Activated T-cell treated with anti-CD3 and anti-CD28 coated beads, Interleukin-2, amount 50 U/mL, for 1 hour (primary cell): ENCODE data around the gene RPS19.

ENCODE experiments used
- DNase-seq: peaks from one replicate; pipeline ENCODE4 v3.0.0-alpha.2; 2020

RPS19 gene

DNA sequence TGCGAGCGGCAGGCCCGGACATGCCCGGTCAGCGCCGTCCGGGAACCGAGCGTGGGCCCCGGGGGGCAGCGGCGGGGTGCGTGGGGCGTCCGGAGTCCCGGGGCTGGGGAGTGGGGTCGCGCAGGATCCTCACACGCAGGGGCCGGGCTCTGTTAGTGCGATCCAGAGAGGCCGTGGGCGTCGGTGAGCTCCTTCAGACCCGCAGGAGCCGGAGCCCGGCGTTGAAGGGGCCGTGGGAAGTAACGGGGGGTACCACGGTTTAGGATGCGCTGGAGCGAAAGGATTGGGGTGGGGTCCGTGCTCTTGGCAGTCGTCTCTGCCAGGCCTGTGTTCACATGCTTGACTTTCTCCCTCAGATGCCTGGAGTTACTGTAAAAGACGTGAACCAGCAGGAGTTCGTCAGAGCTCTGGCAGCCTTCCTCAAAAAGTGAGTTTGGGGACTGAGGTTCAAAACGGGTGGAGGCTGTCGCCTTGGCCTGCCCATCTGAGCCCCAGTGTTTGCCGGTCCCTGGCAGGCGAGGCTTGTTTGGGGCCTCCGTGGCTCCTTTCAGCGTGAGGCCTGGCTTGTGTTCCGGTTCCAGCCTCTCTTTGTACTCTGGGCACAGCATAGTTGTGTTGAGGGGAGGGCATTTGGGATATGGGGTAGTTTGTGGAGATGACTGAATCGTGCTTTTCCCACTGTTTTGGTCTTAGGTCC lies 512 bp downstream of the RPS19 start:
- no peak for DNase-seq

DNA sequence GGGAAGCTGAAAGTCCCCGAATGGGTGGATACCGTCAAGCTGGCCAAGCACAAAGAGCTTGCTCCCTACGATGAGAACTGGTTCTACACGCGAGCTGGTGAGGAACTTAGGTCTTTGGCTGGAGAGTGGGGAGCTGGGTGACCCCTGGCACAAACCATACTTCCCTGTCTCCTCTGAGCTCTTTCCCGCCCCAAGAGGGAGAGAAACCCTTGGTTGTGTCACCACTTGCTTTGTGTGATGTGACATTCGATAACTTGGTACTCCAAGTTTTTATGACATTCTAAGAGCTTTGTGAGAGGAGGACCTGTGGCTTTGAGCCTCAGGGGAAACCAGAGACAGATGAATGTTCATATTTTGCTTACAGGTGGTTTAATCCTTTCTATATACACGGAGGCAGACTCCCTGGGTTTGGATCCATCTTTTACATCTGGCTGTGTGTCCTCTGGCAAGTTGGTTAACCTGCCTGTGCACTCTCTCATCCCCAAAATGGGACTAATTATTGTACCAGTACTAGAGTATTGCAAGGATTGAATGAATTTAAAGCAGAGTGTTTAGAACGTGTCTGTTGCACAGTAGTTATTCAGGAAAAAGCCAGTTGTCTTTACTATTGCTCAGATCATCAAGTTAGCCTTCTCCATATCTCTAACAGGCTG lies 1.2 kb downstream of the RPS19 start:
- no peak for DNase-seq

DNA sequence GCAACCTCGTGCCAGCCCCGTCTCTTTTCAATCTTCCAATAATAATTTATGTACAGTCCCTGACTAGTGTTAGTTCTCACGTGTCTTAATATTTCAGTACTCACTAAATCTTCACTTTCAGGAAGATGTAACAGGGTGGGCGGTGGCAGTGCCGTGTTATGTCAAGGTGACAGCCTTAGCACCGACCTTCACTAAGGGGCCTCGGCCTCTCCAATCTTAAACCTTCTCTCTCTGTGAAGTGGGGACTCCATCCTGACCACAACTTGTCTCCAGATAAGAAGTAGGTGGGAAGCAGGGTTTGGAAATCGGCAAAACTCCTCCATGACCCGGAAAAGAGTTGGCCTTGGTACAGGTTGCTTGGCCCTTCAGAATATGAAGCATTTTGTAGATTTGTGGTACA lies 1.8 kb downstream of the RPS19 start:
- DNase-seq = no peak

DNA sequence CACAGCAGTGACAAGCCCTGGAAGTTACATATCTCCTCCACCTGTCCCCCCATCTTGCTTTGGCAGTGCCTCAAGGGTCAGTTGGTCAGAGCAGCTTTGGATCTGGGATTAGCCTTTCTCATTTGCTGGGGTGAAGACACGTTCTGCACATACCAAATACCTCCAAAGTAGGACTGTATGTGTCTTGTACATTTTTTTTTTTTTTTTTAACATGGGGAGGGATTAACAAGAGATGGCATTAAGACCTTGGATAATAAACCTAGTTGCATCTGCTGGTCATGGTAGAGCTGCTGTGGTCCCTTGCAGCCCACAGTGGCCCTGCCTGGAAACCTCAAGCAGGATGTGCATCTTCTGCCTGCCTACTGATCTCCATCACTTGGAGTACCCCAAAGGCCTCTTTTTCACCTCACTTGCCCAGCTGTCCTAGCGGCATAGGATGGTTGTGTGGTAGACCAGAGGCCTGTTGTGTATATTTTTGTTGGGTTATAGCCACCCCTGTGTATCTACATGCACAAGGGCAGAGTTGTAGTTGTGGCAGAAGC lies 2.5 kb downstream of the RPS19 start:
- DNase-seq = no peak

DNA sequence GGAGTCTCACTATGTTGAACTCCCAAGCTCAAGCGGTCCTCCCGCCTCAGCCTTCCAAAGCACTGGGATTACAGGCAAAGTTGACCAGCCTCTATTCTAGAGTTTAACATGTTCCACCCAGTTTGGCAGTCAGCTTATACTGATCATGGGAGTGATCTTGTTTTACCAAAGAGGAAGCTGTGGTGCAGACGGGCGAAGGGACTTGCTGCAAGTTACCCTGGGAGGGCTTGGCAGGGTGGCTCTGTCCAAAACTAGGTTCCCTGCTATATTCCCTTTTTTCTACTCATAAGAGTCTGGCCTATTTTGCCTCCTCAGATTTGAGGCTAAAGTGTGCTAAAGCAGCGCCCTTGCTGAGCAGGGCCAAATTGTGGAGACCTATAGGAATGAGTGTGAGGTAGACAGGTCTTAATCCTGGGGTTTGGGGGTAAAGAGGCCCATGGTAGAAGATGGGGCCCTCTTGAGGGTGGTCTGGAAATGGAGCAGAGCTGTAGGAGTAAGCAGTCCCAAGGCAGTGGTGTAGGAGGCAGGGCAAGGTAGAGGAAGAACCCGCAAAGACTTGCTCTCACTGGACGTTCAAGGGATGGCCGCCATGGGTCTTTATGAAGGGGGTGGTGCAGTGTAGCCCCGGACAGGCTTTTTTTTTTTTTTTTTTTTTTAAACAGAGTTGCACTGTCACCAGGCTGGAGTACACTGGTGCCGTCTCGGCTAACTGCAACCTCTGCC lies 3.3 kb downstream of the RPS19 start:
- no peak for DNase-seq

DNA sequence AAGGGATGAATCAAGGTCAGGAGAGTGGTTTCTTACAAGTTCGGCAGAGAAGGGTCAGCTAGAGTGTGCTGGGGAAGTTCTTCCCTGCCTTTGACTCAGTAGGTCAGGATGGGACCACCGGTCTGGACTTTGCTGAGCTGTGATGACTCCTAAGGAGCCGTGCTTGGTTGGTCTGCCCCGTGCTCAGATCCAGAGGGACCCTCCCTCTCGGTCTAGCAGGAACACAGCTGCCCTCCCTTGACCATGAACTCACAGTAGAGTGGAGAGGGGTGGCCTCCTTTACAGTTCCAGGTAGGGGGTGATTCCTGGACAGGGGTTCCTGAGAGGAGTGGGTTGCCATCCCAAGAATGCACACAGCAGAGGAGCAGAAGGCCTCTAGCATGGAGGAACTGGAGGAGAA lies 4.3 kb downstream of the RPS19 start:
- DNase-seq = no peak

DNA sequence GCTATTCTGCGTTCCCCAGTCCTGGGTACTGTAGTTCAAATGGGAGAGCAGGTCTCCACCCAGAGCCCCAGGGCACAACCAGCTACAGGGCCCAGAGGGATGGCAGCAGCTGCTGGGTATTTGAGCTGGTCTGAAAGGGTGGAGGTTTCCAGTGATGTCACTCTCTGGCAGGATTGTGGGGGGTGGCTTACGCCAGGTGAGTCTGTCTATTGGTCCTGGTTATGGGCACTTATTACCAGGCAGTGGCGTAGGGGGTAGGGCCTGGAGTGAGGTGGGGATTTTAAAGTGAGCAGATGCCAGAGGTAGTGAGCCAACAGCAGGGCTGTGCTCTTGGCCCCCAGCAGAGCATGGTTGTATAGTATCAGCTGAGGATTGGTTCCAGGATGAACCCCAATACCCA lies 6.2 kb downstream of the RPS19 start:
- no peak for DNase-seq

DNA sequence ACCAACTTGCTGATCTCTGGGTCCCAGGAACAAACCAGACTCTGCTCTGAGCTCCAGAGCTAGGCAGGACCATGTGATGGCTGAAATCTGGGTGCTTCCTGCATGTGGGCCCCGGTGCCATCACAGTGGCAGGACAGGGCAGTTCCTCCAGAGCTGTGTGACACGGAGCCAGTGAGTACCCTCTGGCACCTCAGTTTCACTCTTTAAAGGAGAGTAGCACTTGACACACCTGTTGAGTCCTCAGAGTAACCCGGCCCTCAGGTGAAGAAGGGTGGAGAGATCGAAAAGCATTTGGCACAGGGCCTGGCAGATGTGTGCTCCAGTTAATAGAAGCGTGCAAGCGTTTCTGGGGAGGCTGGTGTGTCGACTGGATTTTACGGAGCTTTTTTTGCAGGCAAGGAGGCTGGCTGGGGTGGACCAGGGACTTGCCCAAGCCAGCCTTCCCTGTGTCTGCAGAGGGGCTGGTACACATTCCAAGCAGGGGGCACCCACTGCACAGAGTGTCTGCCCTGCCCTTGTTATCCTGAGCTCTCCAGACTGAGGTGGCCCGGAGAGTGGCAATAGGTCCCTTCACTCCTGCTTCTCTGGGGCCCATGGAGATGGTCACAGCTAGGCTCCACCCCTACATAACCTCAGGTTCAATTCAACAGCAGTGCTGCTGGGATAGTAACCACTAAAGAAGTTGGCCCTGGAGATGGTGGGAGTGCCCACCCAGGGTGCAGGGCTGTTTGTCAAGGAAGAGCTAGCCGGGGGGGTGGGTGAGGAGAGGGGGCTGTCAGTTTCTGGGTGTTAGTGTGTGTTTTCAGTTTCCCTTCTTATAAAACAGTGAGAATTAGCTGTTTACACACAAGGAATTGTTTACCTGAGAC lies 8.3 kb downstream of the RPS19 start:
- DNase-seq = no peak

DNA sequence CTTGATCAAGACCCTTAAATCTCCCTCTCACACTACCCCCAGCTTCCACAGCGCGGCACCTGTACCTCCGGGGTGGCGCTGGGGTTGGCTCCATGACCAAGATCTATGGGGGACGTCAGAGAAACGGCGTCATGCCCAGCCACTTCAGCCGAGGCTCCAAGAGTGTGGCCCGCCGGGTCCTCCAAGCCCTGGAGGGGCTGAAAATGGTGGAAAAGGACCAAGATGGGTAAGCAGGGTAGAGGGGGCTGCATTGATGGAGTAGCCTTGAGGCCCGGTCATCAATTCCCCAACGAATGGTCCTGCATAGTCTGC lies 8.9 kb downstream of the RPS19 start:
- no peak for DNase-seq

DNA sequence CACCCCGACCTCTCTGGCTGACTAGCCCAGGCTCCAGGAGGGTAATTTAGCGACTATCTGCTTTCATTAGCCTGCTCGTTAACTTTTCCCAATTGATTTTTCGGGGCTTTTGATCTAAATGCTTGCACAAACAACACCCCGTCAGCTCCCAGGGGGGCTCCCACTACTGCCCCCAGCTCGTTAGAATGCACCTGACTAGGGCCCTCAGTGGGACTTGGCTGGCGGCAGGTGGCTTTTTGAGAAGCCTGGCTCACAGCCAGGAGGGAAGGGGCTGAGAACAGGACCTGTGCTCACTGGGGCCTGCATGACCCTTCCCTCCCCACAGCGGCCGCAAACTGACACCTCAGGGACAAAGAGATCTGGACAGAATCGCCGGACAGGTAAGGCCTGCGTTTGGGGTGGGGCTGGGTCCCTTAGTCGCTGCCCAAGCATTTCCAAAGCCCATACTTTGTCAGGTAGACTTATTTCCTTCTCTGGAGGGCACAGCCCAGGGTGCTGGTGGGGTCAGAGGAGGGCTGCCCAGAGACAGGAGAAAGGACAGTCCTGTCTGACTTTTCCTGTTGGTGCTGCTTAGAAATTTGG lies 9.4 kb downstream of the RPS19 start:
- DNase-seq = no peak

DNA sequence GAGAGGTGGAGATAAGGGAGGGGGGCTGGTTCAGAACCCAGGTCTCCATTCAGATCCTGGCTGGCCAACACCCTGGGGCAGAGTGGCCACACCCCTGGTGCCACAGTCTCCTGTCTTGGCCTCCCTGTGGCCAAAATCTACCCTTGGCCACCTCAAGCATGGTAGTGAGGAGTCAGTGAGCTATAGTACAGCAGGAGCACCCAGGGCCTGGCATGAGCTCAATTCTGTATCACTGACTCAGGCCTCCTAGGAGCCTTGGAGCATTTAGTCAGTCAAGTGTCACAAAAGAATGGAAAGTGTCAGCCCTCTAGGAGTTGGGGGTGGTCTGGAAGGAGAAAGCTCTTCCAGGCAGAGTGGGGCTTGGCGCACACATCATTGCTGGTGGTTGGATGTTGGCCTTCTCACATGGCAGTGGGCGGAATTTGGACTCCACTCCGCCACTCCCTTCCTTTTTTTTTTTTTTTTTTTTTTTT lies 10.4 kb downstream of the RPS19 start:
- DNase-seq = peak; percentile 22

DNA sequence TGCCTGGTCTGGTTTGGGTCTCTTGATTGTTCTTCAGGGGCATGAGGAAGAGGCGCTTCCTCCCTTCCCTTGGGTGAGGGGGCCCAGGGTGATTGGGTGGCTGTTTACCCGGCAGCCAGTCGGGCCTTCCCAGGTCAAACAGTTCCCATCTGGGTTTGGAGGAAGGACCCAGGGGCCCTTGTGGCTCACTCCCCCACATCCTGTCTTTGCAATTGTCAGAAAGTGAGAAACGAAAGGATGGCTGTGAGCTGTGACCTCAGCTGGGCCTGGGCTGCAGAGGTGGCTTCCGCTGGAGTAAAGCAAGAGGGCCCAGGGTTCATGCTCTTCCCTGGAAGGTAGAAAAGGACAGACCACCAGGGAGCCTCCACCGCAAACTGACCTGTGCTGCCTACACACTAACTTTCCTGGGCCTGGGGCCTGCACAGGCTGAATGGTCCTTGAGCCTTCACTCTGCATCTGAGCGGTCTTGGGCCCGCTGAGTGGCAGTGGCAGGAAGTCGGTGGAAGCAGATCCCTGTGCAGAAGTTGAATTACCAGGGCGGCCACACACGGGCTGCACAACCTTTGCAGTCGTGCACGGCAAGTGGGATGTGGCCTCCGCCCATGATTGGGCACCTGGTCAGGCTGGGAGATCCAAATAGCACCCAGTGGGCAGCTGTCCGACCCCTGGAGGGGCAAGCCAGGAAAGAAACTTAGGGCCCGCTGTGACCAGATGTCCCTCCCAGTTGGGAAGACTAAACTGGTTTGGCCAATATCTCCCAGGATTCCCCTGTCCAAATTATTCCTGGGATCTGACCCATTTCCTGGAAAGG lies 11.7 kb downstream of the RPS19 start:
- peak; percentile 61 for DNase-seq

DNA sequence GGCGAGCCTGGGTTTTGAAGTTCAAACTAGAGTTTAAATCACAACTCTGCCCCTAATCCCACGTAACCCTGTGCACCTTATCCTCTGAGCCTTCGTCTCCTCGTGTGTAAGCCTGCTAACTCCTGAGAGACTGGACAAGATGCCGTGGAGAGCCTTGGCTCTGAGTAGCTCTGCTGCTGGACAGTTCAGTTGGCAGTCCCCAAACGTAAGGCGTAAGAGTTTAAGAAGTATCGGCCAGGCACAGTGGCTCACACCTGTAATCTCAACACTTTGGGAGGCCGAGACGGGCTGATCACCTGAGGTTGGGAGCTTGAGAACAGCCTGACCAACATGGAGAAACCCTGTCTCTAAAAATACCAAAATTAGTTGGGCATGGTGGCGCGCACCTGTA lies 12.3 kb downstream of the RPS19 start:
- peak; percentile 23 for DNase-seq

DNA sequence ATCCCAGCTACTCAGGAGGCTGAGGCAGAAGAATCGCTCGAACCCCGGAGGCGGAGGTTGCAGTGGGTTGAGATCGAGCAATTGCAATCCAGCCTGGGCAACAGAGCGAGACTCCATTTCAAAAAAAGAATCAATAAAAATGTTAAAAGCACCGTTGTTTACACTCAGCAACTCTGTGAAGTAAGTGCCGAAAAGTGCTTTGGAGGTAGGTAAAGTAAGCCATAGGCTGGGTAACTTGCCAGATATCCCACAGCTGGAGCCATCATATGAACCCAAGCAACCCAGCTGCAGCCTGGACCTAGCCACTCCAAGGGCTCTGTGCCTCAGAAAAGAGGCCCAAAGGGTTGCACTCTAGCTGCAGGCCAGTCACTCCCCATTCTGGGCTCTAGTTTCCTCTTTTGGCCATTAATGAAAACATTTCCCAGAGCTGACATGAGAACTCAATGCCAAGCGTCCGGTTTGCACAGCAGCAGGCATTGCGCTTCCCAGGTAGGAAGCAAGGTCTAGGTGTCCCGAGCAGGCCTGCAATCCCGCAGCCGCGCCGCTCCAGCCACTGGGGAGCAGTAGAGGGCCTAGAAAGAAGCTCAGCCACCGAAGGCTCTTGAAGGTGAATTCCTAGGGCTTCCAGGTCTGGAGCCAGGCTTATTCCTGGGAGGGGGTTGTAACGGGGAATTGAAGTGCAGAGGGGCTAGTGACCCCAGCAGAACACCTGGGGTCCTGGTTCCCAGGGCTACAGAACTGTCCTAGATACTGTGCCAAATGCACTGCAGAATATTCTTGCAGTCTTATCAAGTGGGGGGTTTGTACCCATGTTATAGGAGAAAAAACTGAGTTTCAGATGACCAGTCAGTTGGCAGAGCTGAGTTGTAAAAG lies 13.0 kb downstream of the RPS19 start:
- DNase-seq = peak; percentile 79

DNA sequence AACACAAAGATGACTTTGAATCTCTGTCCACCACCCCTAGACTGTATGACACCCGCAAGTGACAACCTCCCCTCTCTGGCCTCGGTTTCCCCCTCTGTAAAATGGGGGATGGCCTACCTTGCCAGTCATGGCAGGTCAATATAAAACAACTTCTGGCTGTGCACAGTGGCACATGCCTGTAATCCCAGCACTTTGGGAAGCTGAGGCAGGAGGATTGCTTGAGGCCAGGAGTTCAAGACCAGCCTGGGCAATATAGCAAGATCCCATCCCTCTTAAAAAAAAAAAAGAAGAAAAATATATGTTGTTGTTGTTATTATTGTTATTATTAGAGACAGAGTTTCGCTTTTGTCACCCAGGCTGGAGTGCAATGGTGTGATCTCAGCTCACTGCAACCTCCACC lies 15.9 kb downstream of the RPS19 start:
- peak; percentile 29 for DNase-seq

DNA sequence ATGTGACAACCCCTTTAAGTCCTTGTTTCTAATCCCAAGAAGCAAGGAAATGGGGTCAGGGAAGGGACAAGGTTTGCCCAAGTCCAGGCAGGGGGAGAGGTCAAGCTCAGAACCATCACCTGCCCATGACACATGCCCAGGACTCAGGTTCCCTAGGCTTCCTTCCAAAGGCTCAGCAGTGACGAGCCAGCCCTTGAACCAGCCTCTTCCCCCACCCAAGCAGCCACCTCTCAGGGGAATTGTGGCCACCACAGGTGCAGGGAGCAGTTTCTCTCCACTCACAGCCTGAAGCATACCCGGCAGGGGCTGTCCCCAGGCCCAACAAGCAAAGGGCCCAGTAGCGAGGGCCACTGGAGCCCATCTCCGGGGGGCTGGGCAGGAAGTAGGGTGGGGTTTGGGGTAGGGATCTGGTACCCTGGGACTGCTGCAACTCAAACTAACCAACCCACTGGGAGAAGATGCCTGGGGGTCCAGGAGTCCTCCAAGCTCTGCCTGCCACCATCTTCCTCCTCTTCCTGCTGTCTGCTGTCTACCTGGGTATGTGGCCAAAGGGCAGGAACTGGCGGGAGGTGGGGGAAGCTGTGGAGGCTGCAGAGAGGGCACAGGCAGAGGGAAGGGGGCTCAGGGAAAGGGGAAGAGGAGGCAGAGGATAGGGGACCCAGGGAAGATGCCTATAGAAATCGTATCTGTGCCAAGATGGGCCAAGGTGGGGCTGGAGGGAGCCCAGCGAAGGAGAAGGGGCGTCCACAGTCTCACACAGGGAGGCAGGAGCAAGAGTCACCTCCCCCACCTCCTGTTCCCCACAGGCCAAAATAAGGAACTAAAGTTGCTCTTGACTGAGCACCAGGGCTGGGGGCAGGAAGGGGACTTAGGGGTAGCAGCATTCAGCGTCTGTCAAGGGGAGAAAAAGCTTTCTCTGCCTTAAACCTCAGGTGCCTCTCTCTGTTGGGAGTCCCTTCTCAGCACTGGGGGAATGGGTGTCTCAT lies 17.1 kb downstream of the RPS19 start, which contains the start of gene CD79A:
Gene CD79A, plus strand, starts transcription at position 433 of the 986 bp plus-strand sequence. Its CDS starts 26 bp downstream, at position 459.
- DNase-seq = no peak

DNA sequence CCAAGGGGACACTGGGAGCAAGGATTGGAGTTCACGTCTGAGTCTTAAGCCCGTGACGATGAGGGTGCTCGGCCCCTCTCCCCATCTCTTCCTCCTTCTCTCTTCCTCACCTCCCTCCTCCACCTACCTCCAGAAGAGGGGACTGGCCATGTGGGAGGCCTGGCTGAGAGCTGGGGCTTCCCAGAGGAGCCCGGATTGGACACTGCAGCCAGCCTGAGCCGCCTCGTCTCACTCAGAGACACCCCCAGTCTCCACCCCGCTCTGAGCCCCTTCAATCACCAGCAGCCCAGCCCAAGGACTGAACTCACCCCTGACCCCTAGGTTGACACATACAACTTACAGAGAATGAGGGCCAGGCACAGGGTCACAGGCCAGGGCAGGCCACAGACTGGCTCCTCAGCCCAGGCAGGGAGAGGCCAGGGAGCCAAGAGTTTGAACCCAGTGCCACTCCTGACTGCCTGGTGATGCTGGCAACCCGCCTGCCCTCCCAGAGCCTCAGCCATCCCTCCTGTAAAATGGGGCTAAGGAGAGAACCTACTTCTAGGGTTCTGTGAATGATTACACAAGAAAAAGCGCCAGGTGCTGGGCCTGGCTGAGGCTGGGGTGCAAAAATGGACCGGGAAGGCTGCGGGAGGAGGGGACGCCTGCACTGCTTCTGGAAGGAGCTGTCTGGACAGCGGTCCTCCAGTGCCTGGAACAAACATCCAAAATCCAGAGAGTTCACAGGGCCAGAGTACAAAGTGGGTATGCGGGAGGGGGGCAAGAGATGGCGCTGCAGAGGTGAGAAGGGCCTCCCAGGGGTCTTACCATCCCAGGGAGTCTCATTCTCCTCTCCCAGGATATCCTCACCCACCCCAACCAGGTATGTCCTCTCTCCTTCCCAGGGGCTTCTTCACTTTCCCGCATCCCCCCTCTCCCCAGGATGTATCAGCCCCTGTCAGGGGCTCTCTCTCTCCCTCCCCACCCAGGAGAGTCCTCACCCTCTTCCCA lies 18.2 kb downstream of the RPS19 start:
- DNase-seq = no peak

DNA sequence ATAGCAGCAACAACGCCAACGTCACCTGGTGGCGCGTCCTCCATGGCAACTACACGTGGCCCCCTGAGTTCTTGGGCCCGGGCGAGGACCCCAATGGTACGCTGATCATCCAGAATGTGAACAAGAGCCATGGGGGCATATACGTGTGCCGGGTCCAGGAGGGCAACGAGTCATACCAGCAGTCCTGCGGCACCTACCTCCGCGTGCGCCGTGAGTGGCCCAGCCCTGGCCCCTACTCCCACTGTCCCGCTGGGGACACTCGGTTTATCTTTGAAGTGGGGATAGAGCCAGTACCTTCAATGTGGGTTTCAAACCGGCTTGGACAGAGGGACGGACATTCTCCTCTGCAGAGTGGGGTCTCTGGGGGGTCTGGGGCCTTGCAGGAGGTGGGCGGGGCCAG lies 19.0 kb downstream of the RPS19 start:
- DNase-seq = no peak
